H9 (cell line): ENCODE data around the gene CDC26. TPM values are rescaled to one million over a fixed set of nuclear protein-coding genes. Genes with fewer than 3 reads are reported as not detected.

Experiments used
- DNase-seq: peaks from one replicate; pipeline ENCODE4 v3.0.0-alpha.2; 2017
- H2AFZ ChIP-seq: one replicate; pipeline ENCODE4 v1.6.1; 2013; ENCODE audit warnings: mild to moderate bottlenecking, low read length, control low read depth, moderate library complexity
- H2AK5ac ChIP-seq: 2 replicates; pipeline ENCODE4 v1.6.1; 2013; ENCODE audit warnings: low read length, control low read depth, mixed read lengths; ENCODE audit not compliant: insufficient read length
- H2BK120ac ChIP-seq: one replicate; pipeline ENCODE4 v1.6.1; 2013; ENCODE audit warnings: low read depth, mild to moderate bottlenecking, low read length, control low read depth, inconsistent platforms; ENCODE audit not compliant: poor library complexity, severe bottlenecking
- H2BK12ac ChIP-seq: 2 replicates; pipeline ENCODE4 v1.6.1; 2013; ENCODE audit warnings: low read length, control low read depth, mixed read lengths, low read depth; ENCODE audit not compliant: insufficient read length
- H2BK15ac ChIP-seq: 2 replicates; pipeline ENCODE4 v1.6.1; 2013; ENCODE audit warnings: low read depth, low read length, control low read depth
- H2BK20ac ChIP-seq: one replicate; pipeline ENCODE4 v1.6.1; 2013; ENCODE audit warnings: low read depth, mild to moderate bottlenecking, low read length, control low read depth, inconsistent platforms; ENCODE audit not compliant: poor library complexity, severe bottlenecking
- H2BK5ac ChIP-seq: 2 replicates; pipeline ENCODE4 v1.6.1; 2013; ENCODE audit warnings: low read length, control low read depth, mixed read lengths; ENCODE audit not compliant: insufficient read length
- H3K14ac ChIP-seq: 2 replicates; pipeline ENCODE4 v1.6.1; 2013; ENCODE audit warnings: low read length, control low read depth; ENCODE audit not compliant: insufficient read depth
- H3K18ac ChIP-seq: 2 replicates; pipeline ENCODE4 v1.6.1; 2013; ENCODE audit warnings: low read depth, mild to moderate bottlenecking, mixed read lengths, low read length, control low read depth; ENCODE audit not compliant: insufficient read length
- H3K23ac ChIP-seq: 2 replicates; pipeline ENCODE4 v1.6.1; 2013; ENCODE audit warnings: low read length, control low read depth, mixed read lengths, low read depth; ENCODE audit not compliant: insufficient read length
- H3K23me2 ChIP-seq: 2 replicates; pipeline ENCODE4 v1.6.1; 2013; ENCODE audit warnings: low read depth, mild to moderate bottlenecking, mixed read lengths, low read length, control low read depth; ENCODE audit not compliant: insufficient read length, poor library complexity, severe bottlenecking
- H3K27ac ChIP-seq: 2 replicates; pipeline ENCODE4 v1.5.1; 2013; ENCODE audit warnings: low read length, control low read depth, mixed read lengths, low read depth; ENCODE audit not compliant: insufficient read length
- H3K27me3 ChIP-seq: 2 replicates; pipeline ENCODE4 v1.6.1; 2013; ENCODE audit warnings: low read length, control low read depth, inconsistent platforms; ENCODE audit not compliant: insufficient read depth
- H3K4ac ChIP-seq: 2 replicates; pipeline ENCODE4 v1.6.1; 2013; ENCODE audit warnings: low read depth, mild to moderate bottlenecking, control low read depth, inconsistent platforms, low read length, moderate library complexity
- H3K4me1 ChIP-seq: 2 replicates; pipeline ENCODE4 v1.6.1; 2013; ENCODE audit warnings: low read length, control low read depth, inconsistent platforms; ENCODE audit not compliant: insufficient read depth
- H3K4me2 ChIP-seq: 2 replicates; pipeline ENCODE4 v1.6.1; 2013; ENCODE audit warnings: low read length, control low read depth, mixed read lengths; ENCODE audit not compliant: insufficient read length, insufficient read depth
- H3K56ac ChIP-seq: 2 replicates; pipeline ENCODE4 v1.6.1; 2013; ENCODE audit warnings: low read depth, mild to moderate bottlenecking, mixed read lengths, low read length, control low read depth; ENCODE audit not compliant: insufficient read length
- H3K79me1 ChIP-seq: 2 replicates; pipeline ENCODE4 v1.6.1; 2013; ENCODE audit warnings: low read depth, mild to moderate bottlenecking, moderate library complexity, low read length, control low read depth, inconsistent platforms; ENCODE audit not compliant: insufficient read depth, poor library complexity, severe bottlenecking
- H3K79me2 ChIP-seq: 2 replicates; pipeline ENCODE4 v1.6.1; 2013; ENCODE audit warnings: low read length, control low read depth, inconsistent platforms; ENCODE audit not compliant: insufficient read depth
- H3K9ac ChIP-seq: 2 replicates; pipeline ENCODE4 v1.6.1; 2013; ENCODE audit warnings: low read length, control low read depth, mixed read lengths; ENCODE audit not compliant: insufficient read length; ENCODE audit errors: extremely low read depth
- H3K9me3 ChIP-seq: one replicate; pipeline ENCODE4 v1.6.1; 2013; ENCODE audit warnings: low read depth, low read length, inconsistent platforms; ENCODE audit not compliant: control insufficient read depth
- H3T11ph ChIP-seq: one replicate; pipeline ENCODE4 v1.6.1; 2013; ENCODE audit warnings: mild to moderate bottlenecking, low read length, control low read depth, inconsistent platforms
- H4K20me1 ChIP-seq: one replicate; pipeline ENCODE4 v1.6.1; 2013; ENCODE audit not compliant: control insufficient read depth, insufficient read length, insufficient read depth
- H4K5ac ChIP-seq: 2 replicates; pipeline ENCODE4 v1.6.1; 2013; ENCODE audit warnings: low read depth, mild to moderate bottlenecking, mixed read lengths, low read length, control low read depth; ENCODE audit not compliant: insufficient read length
- H4K8ac ChIP-seq: replicated peaks from 2 replicates; pipeline ENCODE4 v1.6.1; 2013; ENCODE audit warnings: low read length, control low read depth, mixed read lengths, low read depth; ENCODE audit not compliant: insufficient read length
- H4K91ac ChIP-seq: 2 replicates; pipeline ENCODE4 v1.6.1; 2013; ENCODE audit warnings: low read depth, mild to moderate bottlenecking, moderate library complexity, mixed read lengths, low read length, control low read depth; ENCODE audit not compliant: insufficient read length
- H3K27ac Mint-ChIP-seq, 3 experiments: 2 replicates in 2 of 3; 3 replicates in 1 of 3; pipeline ENCODE4 v1.8.0; 2020 to 2021; ENCODE audit warnings: mixed read lengths in 3 of 3, mild to moderate bottlenecking in 1 of 3, moderate library complexity in 1 of 3
- H3K27me3 Mint-ChIP-seq: 2 replicates; pipeline ENCODE4 v1.8.0; 2021; ENCODE audit warnings: low read depth, mild to moderate bottlenecking, moderate library complexity, mixed read lengths
- H3K36me3 Mint-ChIP-seq, 3 experiments: 2 replicates in 2 of 3; 3 replicates in 1 of 3; pipeline ENCODE4 v1.8.0; 2020 to 2021; ENCODE audit warnings: low read depth in 3 of 3, mixed read lengths in 3 of 3; ENCODE audit not compliant: insufficient read depth in 1 of 3
- H3K4me1 Mint-ChIP-seq, 2 experiments: 2 replicates each; pipeline ENCODE4 v1.8.0; 2020; ENCODE audit warnings: mixed read lengths in 2 of 2
- H3K4me3 Mint-ChIP-seq, 2 experiments: 2 replicates in 1 of 2; 3 replicates in 1 of 2; pipeline ENCODE4 v1.8.0; 2020 to 2021; ENCODE audit warnings: mild to moderate bottlenecking in 2 of 2, mixed read lengths in 2 of 2, moderate library complexity in 1 of 2
- H3K9me3 Mint-ChIP-seq, 2 experiments: 2 replicates in 1 of 2; 3 replicates in 1 of 2; pipeline ENCODE4 v1.8.0; 2020; ENCODE audit warnings: mild to moderate bottlenecking in 2 of 2, mixed read lengths in 2 of 2, moderate library complexity in 1 of 2
- WGBS: extraction: QIAGEN DNeasy Blood & Tissue Kit; methylation state at CpG from one replicate; pipeline ENCODE4 v1.1.7; 2013; ENCODE audit warnings: missing lambda C conversion rate, low lambda C conversion rate, mixed read lengths; ENCODE audit not compliant: insufficient read length; ENCODE audit errors: extremely low coverage; 5-methylcytosine and 5-hydroxymethylcytosine counted together
- total RNA-seq: library from RNA; stranded (reverse); gene quantifications from 2 replicates; pipeline ENCODE4 v1.2.1, GENCODE V29; 2021
- TF ChIP-seq, protein P1 (sequence below): fragments of 200-600 bp; sonication (generic); conservative IDR thresholded peaks from 3 replicates; pipeline ENCODE4 v1.8.0; 2021; ENCODE audit warnings: antibody characterized with exemption, mild to moderate bottlenecking

CDC26 gene
- total RNA-seq, 1 experiment from 2014 or later, result 38.6 TPM

GRCh38 chr9:113289091-113289490 is 13.7 kb upstream of the CDC26 start:
- no peak for DNase-seq
- Mint-ChIP-seq H3K27me3 (no peaks in the 10 kb centered on the region), H3K4me1 (no peaks in the 10 kb centered on the region), H3K27ac (no peak overlapping the region), H3K4me3 (no peak overlapping the region), H3K36me3 (peaks cover 39 to 84% (median 77%) of the 10 kb centered on the region in 3 experiments; a peak in 6 of 7 replicates), H3K9me3 (no peaks in the 10 kb centered on the region)
- no peaks in the 10 kb centered on the region for H3K79me2 ChIP-seq
- no peak overlapping the region for H3K18ac ChIP-seq
- H3K27ac ChIP-seq, result no peak overlapping the region
- TF ChIP-seq, protein P1, sequence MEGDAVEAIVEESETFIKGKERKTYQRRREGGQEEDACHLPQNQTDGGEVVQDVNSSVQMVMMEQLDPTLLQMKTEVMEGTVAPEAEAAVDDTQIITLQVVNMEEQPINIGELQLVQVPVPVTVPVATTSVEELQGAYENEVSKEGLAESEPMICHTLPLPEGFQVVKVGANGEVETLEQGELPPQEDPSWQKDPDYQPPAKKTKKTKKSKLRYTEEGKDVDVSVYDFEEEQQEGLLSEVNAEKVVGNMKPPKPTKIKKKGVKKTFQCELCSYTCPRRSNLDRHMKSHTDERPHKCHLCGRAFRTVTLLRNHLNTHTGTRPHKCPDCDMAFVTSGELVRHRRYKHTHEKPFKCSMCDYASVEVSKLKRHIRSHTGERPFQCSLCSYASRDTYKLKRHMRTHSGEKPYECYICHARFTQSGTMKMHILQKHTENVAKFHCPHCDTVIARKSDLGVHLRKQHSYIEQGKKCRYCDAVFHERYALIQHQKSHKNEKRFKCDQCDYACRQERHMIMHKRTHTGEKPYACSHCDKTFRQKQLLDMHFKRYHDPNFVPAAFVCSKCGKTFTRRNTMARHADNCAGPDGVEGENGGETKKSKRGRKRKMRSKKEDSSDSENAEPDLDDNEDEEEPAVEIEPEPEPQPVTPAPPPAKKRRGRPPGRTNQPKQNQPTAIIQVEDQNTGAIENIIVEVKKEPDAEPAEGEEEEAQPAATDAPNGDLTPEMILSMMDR, result no peak
- H3K23ac ChIP-seq, result no peak overlapping the region
- no peak overlapping the region for H2AK5ac ChIP-seq
- H3K23me2 ChIP-seq, result no peaks in the 10 kb centered on the region
- H2AFZ ChIP-seq, result no peak overlapping the region
- no peak overlapping the region for H3K4ac ChIP-seq
- H3K79me1 ChIP-seq, result no peaks in the 10 kb centered on the region
- no peak overlapping the region for H4K91ac ChIP-seq
- no peak overlapping the region for H3K56ac ChIP-seq
- no peaks in the 10 kb centered on the region for H3K9me3 ChIP-seq
- H2BK12ac ChIP-seq, result no peak overlapping the region
- H4K20me1 ChIP-seq, result no peaks in the 10 kb centered on the region
- H3K14ac ChIP-seq, result no peak overlapping the region
- no peak overlapping the region for H2BK5ac ChIP-seq
- H2BK15ac ChIP-seq, result no peak overlapping the region
- no peak overlapping the region for H2BK20ac ChIP-seq
- no peak overlapping the region for H4K5ac ChIP-seq
- no peak overlapping the region for H4K8ac ChIP-seq
- no peak overlapping the region for H3K9ac ChIP-seq
- no peak overlapping the region for H3T11ph ChIP-seq
- H3K27me3 ChIP-seq, result no peaks in the 10 kb centered on the region
- no peak overlapping the region for H3K4me2 ChIP-seq
- no peak overlapping the region for H2BK120ac ChIP-seq
- no CpG with 5 or more reads among the region's 2 CpGs for WGBS
- no peaks in the 10 kb centered on the region for H3K4me1 ChIP-seq
